SH-SY5Y (cell line): ENCODE data around the gene CHN1.

Experiments used
- GATA2 ChIP-seq: IDR thresholded peaks from 2 replicates; pipeline ENCODE4 v1.6.1; 2011; ENCODE audit warnings: mild to moderate bottlenecking, low read depth, low read length
- GATA3 ChIP-seq: IDR thresholded peaks from 2 replicates; pipeline ENCODE4 v1.6.1; 2011; ENCODE audit warnings: low read depth, mild to moderate bottlenecking, low read length, moderate library complexity

GRCh38 chr2:174756743-174757142, 248.4 kb downstream of the CHN1 start:
- no peak for TF ChIP-seq GATA3
- no peak for TF ChIP-seq GATA2
